Muscle layer of colon (tissue), 2 donors: ENCODE measurements around the gene LUZP1.

Experiments used
- H3K27ac ChIP-seq: one replicate; pipeline ENCODE4 v1.7.0; 2013; ENCODE audit warnings: low read depth, mild to moderate bottlenecking, low read length, moderate library complexity
- H3K27me3 ChIP-seq, 2 donors: one replicate each; pipeline ENCODE4 v1.7.0; 2013; ENCODE audit warnings: low read length in 2 of 2, mild to moderate bottlenecking in 2 of 2; ENCODE audit not compliant: insufficient read depth in 2 of 2, control insufficient read depth in 1 of 2
- H3K36me3 ChIP-seq: one replicate; pipeline ENCODE4 v1.7.0; 2013; ENCODE audit warnings: mild to moderate bottlenecking, low read length; ENCODE audit not compliant: insufficient read depth
- H3K4me1 ChIP-seq: one replicate; pipeline ENCODE4 v1.7.0; 2013; ENCODE audit warnings: mild to moderate bottlenecking, low read length; ENCODE audit not compliant: insufficient read depth
- H3K4me3 ChIP-seq, 2 donors: one replicate each; pipeline ENCODE4 v1.7.0; 2013; ENCODE audit warnings: low read length in 2 of 2, low read depth in 1 of 2, mild to moderate bottlenecking in 1 of 2, moderate library complexity in 1 of 2
- H3K9ac ChIP-seq: one replicate; pipeline ENCODE4 v1.7.0; 2013; ENCODE audit warnings: low read length
- H3K9me3 ChIP-seq: one replicate; pipeline ENCODE4 v1.7.0; 2013; ENCODE audit warnings: mild to moderate bottlenecking, low read length
- donor health status: abdominal sarcoma.
- donor health status: Adenocarcinoma of cecum.

Gene LUZP1

DNA sequence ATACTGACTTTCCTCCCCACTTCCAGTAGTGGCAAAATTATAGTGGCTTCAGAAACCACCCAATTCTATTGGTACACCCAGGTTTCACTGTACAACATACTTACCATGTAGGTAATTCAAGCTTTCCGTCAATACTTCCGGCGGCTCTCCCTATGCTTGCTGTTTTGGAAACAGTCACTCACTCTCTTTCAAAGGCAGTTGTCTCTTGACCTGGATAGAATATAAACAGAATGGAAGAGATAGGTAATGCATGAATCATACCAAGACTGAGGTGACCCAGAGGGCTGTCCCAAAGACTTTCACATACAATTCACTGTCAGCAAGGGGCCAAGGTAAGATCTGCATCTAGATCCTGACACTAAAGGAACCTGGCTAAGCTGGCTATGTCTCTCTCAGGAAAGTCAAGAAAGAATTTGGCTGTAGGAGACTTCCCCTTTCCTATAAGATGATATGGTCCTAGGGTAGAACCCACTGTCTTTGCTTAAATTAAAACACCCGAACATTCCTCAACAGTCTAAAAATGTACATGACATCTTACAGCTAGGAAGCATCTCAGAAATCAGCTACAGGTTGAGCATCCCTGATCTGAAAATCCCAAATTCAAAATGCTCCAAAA, 59.6 kb downstream of the LUZP1 start:
- Histone ChIP-seq H3K9ac (no peak overlapping the region), H3K4me1 (peaks cover 9% of the 10 kb centered on the region), H3K9me3 (no peaks in the 10 kb centered on the region), H3K27ac (no peak overlapping the region), H3K27me3 (no peaks in the 10 kb centered on the region), H3K4me3 (no peak overlapping the region), H3K36me3 (peaks cover 23% of the 10 kb centered on the region)

DNA sequence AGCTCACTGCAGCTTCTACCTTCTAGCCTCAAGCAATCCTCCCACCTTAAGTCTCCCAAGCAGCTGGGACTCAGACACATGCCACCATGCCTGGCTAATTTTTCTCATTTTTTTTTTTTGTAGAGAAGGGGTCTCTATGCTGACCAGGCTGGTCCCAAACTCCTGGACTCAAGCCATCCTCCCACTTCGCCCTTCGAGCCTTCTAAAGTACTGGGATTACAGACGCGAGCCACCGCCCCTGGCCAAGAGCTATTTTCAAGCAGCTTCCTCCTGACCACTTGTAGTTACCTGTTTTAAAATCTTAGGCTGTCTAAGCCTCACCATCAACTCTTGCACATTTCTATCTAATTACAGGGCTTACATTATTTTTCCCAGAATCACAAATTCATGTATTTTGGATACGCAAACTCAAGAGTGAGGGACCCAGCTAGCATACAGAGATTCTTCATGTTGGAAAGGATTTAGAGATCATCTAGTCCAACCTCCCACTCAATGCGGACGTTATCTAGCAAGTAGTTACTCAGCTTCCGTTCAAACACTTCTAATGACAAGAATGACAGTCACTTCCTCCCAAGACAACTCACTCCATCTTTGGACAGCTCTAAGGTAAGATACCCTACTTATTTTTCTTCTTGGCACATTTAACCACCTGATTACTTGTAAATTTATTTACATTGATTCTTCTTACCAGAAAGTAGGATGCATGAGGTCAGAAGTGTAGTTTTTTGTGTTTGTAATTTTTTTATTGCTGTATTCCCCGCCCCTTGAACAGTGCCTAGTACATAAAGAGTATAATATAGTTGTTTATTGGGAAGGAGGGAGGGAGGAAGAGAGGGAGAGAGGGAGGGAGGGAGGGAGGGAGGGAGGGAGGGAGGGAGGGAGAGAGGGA, 65.4 kb downstream of the LUZP1 start:
- H3K27ac ChIP-seq, result no peak overlapping the region
- peaks cover 14% of the 10 kb centered on the region for H3K36me3 ChIP-seq
- H3K27me3 ChIP-seq, result no peaks in the 10 kb centered on the region
- H3K9me3 ChIP-seq, result no peaks in the 10 kb centered on the region
- H3K4me3 ChIP-seq, result no peak overlapping the region
- peaks cover 42% of the 10 kb centered on the region for H3K4me1 ChIP-seq
- no peak overlapping the region for H3K9ac ChIP-seq

DNA sequence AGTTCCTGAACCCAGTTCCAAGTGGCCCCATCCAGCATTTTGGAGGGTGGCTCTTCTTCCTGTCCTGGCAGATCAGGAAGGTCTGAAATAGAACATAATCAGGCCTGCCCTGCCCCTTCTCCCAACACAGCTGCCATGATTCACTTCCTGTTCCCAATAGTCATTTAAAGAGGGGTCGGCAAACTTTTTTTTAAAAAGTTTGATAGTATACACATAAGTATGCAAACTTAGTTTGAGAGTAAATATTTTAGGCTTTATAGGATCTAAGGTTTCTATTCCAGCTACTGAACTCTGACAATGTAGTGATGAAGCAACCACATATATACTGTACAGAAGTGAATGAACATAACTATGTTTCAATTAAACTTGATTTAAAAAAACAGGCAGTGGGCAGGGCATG, 66.4 kb downstream of the LUZP1 start:
- Histone ChIP-seq H3K27ac (no peak overlapping the region), H3K9me3 (no peaks in the 10 kb centered on the region), H3K4me3 (no peak overlapping the region), H3K9ac (no peak overlapping the region), H3K36me3 (peaks cover 8% of the 10 kb centered on the region), H3K4me1 (peaks cover 43% of the 10 kb centered on the region), H3K27me3 (no peaks in the 10 kb centered on the region)

DNA sequence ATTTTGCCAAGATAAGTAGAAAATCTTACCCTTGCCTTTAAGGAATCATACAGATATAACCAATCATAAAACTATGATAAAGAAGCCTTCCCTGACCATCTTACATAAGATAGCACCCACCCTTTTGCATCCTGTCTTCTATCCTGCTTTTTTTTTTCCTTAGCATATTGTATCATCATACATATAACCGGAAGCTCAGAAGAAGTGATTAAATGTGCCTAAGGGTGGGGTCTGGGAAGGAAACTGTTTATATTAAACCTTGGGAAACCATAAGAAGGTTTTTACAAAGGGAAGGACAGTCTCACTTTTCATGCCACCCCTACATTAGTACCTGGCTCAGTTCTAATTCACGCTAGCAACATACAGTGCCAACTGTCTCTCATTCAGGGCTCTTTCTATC, 66.8 kb downstream of the LUZP1 start:
- Histone ChIP-seq H3K9me3 (no peaks in the 10 kb centered on the region), H3K27me3 (no peaks in the 10 kb centered on the region), H3K27ac (no peak overlapping the region), H3K4me1 (peaks cover 43% of the 10 kb centered on the region), H3K36me3 (peaks cover 4% of the 10 kb centered on the region), H3K9ac (no peak overlapping the region), H3K4me3 (no peak overlapping the region)

DNA sequence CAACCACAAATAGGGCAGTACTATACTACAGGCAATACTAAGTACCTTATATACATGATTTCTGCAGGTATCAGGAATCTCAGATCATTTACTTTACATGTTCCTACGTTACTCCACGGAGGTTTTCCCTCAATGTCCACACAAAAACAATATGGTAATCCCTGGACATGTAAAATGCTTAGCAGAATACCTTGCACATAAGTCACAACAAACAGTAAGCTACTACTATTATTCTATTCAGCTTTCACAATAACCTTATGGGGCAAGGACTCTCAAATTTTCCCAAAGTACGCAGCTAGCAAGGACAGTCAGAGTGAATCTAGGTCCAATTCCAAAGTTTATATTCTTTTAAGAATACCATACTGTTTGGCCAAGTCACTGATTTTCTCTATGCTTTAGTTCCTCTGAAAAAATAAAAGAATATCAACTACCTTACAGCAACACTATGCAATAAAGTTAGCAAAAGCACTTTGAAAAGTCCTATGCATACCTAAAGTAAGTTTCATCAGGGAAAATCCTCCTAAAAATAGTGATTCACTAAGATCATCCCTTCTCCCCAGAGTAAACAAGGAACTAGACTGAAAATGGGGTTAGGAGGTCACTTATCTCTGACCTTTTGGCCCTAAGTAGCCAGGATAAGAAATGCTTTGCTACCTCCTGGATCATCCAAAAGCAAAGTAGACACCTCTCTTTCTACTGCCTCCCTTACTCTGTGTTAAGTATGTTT, 67.4 kb downstream of the LUZP1 start:
- H3K9ac ChIP-seq, result no peak overlapping the region
- H3K27me3 ChIP-seq, result no peaks in the 10 kb centered on the region
- no peaks in the 10 kb centered on the region for H3K9me3 ChIP-seq
- no peaks in the 10 kb centered on the region for H3K36me3 ChIP-seq
- no peak overlapping the region for H3K4me3 ChIP-seq
- H3K4me1 ChIP-seq, result peaks cover 43% of the 10 kb centered on the region
- H3K27ac ChIP-seq, result no peak overlapping the region

DNA sequence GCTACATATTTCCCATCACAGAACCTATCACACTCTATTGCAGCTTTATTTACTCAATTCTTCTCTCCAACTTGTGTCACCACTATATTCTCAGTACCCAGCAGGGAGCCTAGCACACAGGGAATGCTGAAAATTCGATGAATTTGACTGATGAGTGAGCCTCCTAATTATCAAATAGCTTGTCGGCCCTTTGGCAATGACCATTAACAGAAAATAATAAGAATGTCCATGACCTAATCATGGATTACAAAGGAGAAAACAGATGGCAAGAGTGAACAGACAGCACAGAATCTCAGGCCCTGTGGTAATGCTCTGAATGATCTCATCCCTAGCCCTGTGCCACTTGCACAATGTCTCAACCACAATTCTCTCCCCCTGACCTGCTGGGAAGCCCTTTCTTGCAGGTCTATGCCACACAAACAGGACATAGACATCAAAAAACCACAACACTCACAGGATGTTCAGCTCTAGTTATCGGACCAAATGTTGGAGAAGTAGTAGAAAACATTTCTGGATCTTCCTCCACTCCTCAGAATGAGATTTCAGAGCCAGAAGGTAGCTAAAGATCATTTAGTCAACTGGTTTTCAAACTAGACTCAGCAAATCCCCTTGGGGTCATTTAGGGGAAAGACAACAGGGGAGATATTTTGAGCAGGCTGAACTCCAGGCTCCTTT, 68.4 kb downstream of the LUZP1 start:
- Histone ChIP-seq H3K27ac (no peak overlapping the region), H3K4me3 (no peak overlapping the region), H3K4me1 (peaks cover 43% of the 10 kb centered on the region), H3K36me3 (no peaks in the 10 kb centered on the region), H3K27me3 (no peaks in the 10 kb centered on the region), H3K9ac (no peak overlapping the region), H3K9me3 (no peaks in the 10 kb centered on the region)

DNA sequence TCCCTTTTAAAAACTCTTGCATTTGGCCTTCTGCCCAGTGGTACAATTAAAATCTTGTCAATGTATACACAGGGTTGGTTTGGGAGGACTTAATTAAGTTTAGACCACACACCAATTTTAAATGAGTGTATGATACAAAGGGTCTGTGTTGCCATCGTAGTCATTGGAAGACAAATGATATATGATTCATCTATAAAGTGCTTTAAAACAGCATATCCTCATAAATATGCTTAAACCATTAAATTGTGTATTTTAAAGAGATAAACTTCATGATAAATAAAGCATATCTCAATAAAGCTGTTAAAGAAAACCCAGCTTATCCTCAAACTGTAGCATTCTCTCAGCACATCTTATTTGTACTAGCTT, 69.5 kb downstream of the LUZP1 start:
- no peak overlapping the region for H3K27ac ChIP-seq
- H3K4me3 ChIP-seq, result no peak overlapping the region
- no peak overlapping the region for H3K9ac ChIP-seq
- peaks cover 3% of the 10 kb centered on the region for H3K36me3 ChIP-seq
- H3K4me1 ChIP-seq, result peaks cover 43% of the 10 kb centered on the region
- no peaks in the 10 kb centered on the region for H3K9me3 ChIP-seq
- no peaks in the 10 kb centered on the region for H3K27me3 ChIP-seq

DNA sequence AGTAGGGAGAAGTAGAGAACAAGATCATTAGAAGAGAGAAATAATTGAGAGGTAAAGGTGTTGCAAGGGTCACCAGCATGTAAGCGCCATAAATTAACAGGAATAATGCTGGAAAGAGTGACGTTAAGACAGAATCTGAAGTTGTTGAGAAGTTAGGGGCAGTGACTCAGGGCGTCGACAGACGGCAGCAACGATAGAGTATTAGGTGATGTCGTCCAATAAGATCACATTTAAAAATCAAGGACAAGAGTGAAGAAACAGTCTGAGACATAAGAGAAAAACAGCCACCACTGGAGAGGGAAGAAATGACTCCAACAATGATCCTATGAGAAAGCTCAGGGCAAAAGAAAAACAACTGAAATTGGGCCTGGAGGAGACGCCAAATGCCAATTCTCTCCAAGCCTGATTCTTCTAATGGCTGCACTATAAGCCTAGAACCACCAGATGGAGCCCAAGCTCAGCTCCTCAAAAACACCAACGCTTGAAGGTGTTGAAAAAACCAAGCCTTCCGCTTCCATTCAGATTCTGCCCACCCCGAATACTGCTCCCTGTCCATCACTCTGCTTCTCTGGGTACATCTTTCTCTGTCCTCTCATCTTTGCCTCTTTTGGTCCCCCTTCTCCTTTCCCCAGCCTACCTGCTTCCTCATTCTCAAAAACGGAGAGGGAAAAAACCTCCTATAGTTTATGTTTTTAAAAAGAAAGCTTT, 70.0 kb downstream of the LUZP1 start:
- Histone ChIP-seq H3K27ac (no peak overlapping the region), H3K9ac (peak overlapping the region; percentile 37), H3K4me3 (peak overlapping the region in 1 of 2 donors; percentile 6), H3K36me3 (peaks cover 8% of the 10 kb centered on the region), H3K27me3 (no peaks in the 10 kb centered on the region), H3K9me3 (no peaks in the 10 kb centered on the region), H3K4me1 (peaks cover 43% of the 10 kb centered on the region)

DNA sequence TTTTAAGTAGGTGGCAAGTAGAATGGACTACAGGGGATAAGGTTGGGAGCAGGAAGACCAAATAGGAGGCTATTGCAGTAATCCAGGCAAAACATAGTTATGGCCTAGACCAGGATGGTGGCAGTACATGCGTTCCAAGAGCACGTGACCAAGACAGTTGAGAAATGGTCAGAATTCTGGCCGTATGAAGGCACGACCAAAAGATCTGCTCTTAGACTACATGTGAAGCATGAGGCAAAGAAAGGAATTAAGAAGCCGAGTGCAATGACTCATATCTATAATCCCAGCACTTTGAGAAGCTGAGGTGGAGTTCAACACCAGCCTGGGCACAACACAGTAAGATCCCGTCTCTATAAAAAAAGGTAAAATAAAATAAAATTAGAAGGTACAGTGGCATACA, 71.3 kb downstream of the LUZP1 start:
- H3K27ac ChIP-seq, result no peak overlapping the region
- H3K4me3 ChIP-seq, result no peak overlapping the region
- no peak overlapping the region for H3K9ac ChIP-seq
- H3K4me1 ChIP-seq, result peaks cover 31% of the 10 kb centered on the region
- H3K9me3 ChIP-seq, result no peaks in the 10 kb centered on the region
- peaks cover 21% of the 10 kb centered on the region for H3K36me3 ChIP-seq
- H3K27me3 ChIP-seq, result no peaks in the 10 kb centered on the region

DNA sequence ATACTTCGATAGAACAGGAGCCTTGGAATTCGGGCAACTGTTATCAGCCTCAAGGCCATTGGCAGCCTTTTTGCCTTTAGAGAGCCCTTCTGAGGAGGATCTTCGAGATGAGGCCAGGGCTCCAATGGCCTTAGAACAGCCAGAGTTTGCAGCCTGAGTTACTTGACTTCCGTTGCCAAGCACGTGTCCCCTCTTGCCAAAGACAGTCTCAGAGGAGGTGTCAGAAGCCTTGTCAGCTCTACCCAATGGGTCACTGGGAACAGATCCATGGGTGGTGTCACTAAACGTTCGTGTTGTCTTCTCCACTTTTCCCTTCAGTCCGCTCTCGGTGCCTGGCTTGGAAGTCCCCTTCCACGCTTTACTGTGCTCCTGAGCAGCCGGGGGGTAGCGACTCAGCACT, 76.2 kb downstream of the LUZP1 start:
- Histone ChIP-seq H3K9me3 (no peaks in the 10 kb centered on the region), H3K36me3 (peaks cover 46% of the 10 kb centered on the region), H3K9ac (no peak overlapping the region), H3K4me1 (no peaks in the 10 kb centered on the region), H3K27ac (no peak overlapping the region), H3K27me3 (no peaks in the 10 kb centered on the region), H3K4me3 (no peak overlapping the region)

DNA sequence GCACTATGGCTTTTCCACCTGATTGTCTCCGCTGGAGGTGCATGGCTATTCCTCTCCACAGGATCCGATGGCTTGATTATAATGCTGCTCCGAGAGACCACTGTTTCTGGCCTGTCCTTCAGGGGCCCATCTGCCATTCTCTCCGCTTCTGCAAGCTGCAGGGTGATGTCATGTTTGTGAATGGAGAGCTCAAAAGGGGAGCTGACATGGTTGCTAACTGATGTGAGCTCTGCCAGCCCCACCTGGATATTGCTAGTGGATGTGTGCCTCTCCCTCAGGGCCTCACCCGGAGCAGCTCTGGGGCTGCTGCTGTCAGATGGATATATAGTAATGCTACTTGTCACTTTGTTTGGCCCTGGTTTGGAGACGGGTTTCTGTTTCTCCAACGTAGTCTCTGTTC, 77.1 kb downstream of the LUZP1 start:
- Histone ChIP-seq H3K4me1 (no peaks in the 10 kb centered on the region), H3K27ac (no peak overlapping the region), H3K9ac (no peak overlapping the region), H3K9me3 (no peaks in the 10 kb centered on the region), H3K36me3 (peaks cover 55% of the 10 kb centered on the region), H3K27me3 (no peaks in the 10 kb centered on the region), H3K4me3 (no peak overlapping the region)
